Lung (tissue), 12 donors: ENCODE data around the gene BIN1. TPM values are rescaled to one million over a fixed set of nuclear protein-coding genes. Genes with fewer than 3 reads are reported as not detected.

Source experiments
- ATAC-seq: fragments of 200-7000 bp; cut with Tn5 transposase; one replicate; pipeline ENCODE4 v1.9.1; 2020; ENCODE audit warnings: moderate number of reproducible peaks; ENCODE audit not compliant: insufficient read depth, low FRiP score
- DNase-seq, 3 donors: peaks; one replicate each; pipeline ENCODE4 v3.0.0-alpha.2; 2013 to 2017
- H3K27ac ChIP-seq, 2 donors: one replicate each; pipeline ENCODE4 v1.5.1; 2013; ENCODE audit warnings: mild to moderate bottlenecking in 2 of 2, moderate library complexity in 2 of 2, control low read depth in 1 of 2, inconsistent platforms in 1 of 2, low read depth in 1 of 2, low read length in 1 of 2
- H3K27me3 ChIP-seq, 3 donors: one replicate each; pipeline ENCODE4 v1.5.1; 2013; ENCODE audit warnings: low read length in 2 of 3; ENCODE audit not compliant: control insufficient read depth in 3 of 3, insufficient read depth in 3 of 3
- H3K36me3 ChIP-seq, 4 donors: one replicate each; pipeline ENCODE4 v1.5.1; 2013; ENCODE audit warnings: low read length in 4 of 4, mild to moderate bottlenecking in 1 of 4, moderate library complexity in 1 of 4; ENCODE audit not compliant: control insufficient read depth in 4 of 4, insufficient read depth in 4 of 4
- H3K4me1 ChIP-seq, 5 donors: one replicate each; pipeline ENCODE4 v1.5.1; 2013; ENCODE audit warnings: low read length in 5 of 5, mild to moderate bottlenecking in 2 of 5, moderate library complexity in 1 of 5; ENCODE audit not compliant: control insufficient read depth in 5 of 5, insufficient read depth in 5 of 5
- H3K4me3 ChIP-seq: one replicate; pipeline ENCODE4 v1.5.1; 2013; ENCODE audit warnings: mild to moderate bottlenecking, control low read depth, moderate library complexity
- H3K9ac ChIP-seq, 2 donors: one replicate each; pipeline ENCODE4 v1.5.1; 2013; ENCODE audit warnings: low read length in 2 of 2, control low read depth in 1 of 2; ENCODE audit not compliant: insufficient read depth in 1 of 2
- H3K9me3 ChIP-seq, 4 donors: one replicate each; pipeline ENCODE4 v1.5.1; 2013; ENCODE audit warnings: low read length in 3 of 4, mild to moderate bottlenecking in 1 of 4, moderate library complexity in 1 of 4; ENCODE audit not compliant: control insufficient read depth in 4 of 4, insufficient read depth in 3 of 4
- CTCF ChIP-seq: IDR thresholded peaks from 2 replicates; pipeline ENCODE4 v1.5.1; 2012; ENCODE audit warnings: mild to moderate bottlenecking; ENCODE audit errors: control extremely low read depth, extremely low read depth
- WGBS, 2 donors: extraction: QIAGEN DNeasy Blood & Tissue Kit; methylation state at CpG; one replicate each; pipeline ENCODE4 v1.1.7; 2013; 5-methylcytosine and 5-hydroxymethylcytosine counted together
- polyA plus RNA-seq, 2 donors: library from polyadenylated mRNA; stranded (reverse); fragments of 200-250 nt; gene quantifications; one replicate each; pipeline ENCODE4 v1.2.1, GENCODE V29; 2013
- total RNA-seq, 2 donors: library from RNA; depleted of rRNA in 1 of 2; stranded (reverse); fragments of >200 nt in 1 of 2; gene quantifications; one replicate each; pipeline ENCODE4 v1.2.1, GENCODE V29; 2014 to 2021
- donor health status: control.
- donor health status: control.
- donor health status: Bipolar disorder and iron deficiency.
- donor health status: healthy.
- donor health status: DM: yes; HTN: yes; CAD: no.

BIN1 gene
- total and polyA plus RNA-seq, 4 donors = 28.8 to 41.7 (median 36.2) TPM

- no peak overlapping the region for H3K27ac ChIP-seq
- TF ChIP-seq CTCF = no peak
- peaks cover 0 to 5% (median 3%) of the 10 kb centered on the region in 4 donors for H3K36me3 ChIP-seq
- H3K27me3 ChIP-seq = no peaks in the 10 kb centered on the region
- peaks cover 0 to 46% (median 21%) of the 10 kb centered on the region in 5 donors for H3K4me1 ChIP-seq
- no peak overlapping the region for H3K4me3 ChIP-seq
- no peaks in the 10 kb centered on the region for H3K9me3 ChIP-seq
- no peak for DNase-seq
- H3K9ac ChIP-seq = no peak overlapping the region
- 78 to 95% methylated on average over 11 of the region's 11 CpGs for WGBS, 2 donors
- ATAC-seq = no peak
Observed at GRCh38 chr2:127076924-127077323, 30.0 kb downstream of the BIN1 start.

- 88 to 92% methylated on average over 5 of the region's 5 CpGs for WGBS, 2 donors
Observed at GRCh38 chr2:127076290-127076689, 30.7 kb downstream of the BIN1 start.

GRCh38 chr2:127075821-127076220 is 31.1 kb downstream of the BIN1 start:
- ATAC-seq = no peak
- TF ChIP-seq CTCF = no peak

More at GRCh38 chr2:127076290-127076689, 30.7 kb downstream of the BIN1 start:
- Histone ChIP-seq H3K4me1 (peaks cover 0 to 39% (median 20%) of the 10 kb centered on the region in 5 donors), H3K9me3 (no peaks in the 10 kb centered on the region), H3K27ac (no peak overlapping the region), H3K36me3 (peaks cover 0 to 8% (median 3%) of the 10 kb centered on the region in 4 donors), H3K4me3 (no peak overlapping the region), H3K27me3 (no peaks in the 10 kb centered on the region), H3K9ac (no peak overlapping the region)
- TF ChIP-seq CTCF = no peak
- ATAC-seq = no peak
- DNase-seq = no peak

GRCh38 chr2:127074936-127075335 is 32.0 kb downstream of the BIN1 start:
- H3K4me1 ChIP-seq = peaks cover 0 to 29% (median 10%) of the 10 kb centered on the region in 5 donors
- no peak overlapping the region for H3K4me3 ChIP-seq
- WGBS, 2 donors = 94 to 96% methylated on average over 3 of the region's 3 CpGs
- H3K9ac ChIP-seq = no peak overlapping the region
- H3K9me3 ChIP-seq = no peaks in the 10 kb centered on the region
- no peak for DNase-seq
- peaks cover 0 to 10% (median 6%) of the 10 kb centered on the region in 4 donors for H3K36me3 ChIP-seq
- ATAC-seq = no peak
- TF ChIP-seq CTCF = no peak
- no peaks in the 10 kb centered on the region for H3K27me3 ChIP-seq
- H3K27ac ChIP-seq = no peak overlapping the region

More at GRCh38 chr2:127075821-127076220, 31.1 kb downstream of the BIN1 start:
- WGBS, 2 donors = 92 to 97% methylated on average over 6 of the region's 6 CpGs
- Histone ChIP-seq H3K9me3 (no peaks in the 10 kb centered on the region), H3K4me3 (no peak overlapping the region), H3K4me1 (peaks cover 0 to 35% (median 15%) of the 10 kb centered on the region in 5 donors), H3K27me3 (no peaks in the 10 kb centered on the region), H3K27ac (no peak overlapping the region), H3K36me3 (peaks cover 0 to 9% (median 3%) of the 10 kb centered on the region in 4 donors), H3K9ac (no peak overlapping the region)
- DNase-seq = no peak
